ENCODE data around the gene PREB. TPM values are rescaled to one million over a fixed set of nuclear protein-coding genes. Genes with fewer than 3 reads are reported as not detected.
A peak's percentile ranks its signal among the peaks of the same experiment; 100 is the strongest.

PREB gene
- total and polyA plus RNA-seq, 2 of the 13 experiments (the other 11 are each of a cell fraction or from before 2014, with no cell fraction given), result 112 to 192 TPM

DNA sequence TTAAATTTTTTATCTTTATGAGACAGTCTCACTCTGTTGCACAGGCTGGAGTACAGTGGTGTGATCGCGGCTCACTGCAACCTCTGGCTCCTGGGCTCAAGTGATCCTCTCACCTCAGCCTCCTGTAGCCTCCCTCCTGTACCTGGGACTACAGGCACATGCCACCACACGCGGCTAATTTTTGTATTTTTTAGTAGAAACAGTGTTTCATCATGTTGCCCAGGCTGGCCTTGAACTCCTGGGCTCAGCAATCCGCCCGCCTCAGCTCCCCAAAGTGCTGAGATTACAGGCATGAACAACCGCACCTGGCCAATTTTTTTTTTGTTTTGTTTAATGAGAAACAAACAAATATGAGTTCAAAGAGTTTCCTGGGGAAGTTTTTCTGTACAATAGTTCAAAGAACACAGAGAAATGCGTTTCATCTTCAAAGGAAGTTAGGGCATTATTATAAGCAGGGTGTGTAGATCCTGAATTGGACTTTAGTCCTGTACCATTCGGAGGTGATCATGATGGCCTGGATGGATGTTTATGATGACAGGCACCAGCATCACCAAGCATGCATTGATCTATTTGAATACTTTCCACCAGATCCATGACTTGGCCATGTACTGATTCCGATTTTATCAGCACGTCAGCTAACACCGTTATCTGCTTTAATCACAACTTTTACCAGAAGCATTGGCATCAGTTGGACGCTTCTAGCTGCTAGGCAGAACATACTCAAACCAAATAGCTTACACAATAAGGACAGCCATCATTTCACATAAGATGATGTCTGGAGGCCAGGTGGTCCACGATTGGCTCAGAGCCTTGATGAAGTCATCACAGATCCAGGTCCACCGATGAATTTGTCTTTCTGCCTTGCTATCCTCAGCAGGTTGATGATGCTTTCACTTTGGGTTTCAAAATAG lies 43.3 kb upstream of the PREB start (continued):
- TF ChIP-seq ISX (CRISPR knock-in tag; conservative IDR thresholded peaks at IDR 0.05) (no peak), ZNF879 (CRISPR knock-in tag; IDR thresholded peaks at IDR 0.05) (no peak), ZNF335 (CRISPR knock-in tag; IDR thresholded peaks at IDR 0.05) (no peak), CHD2 (IDR thresholded peaks at IDR 0.05; ENCODE audit: low read depth, low read length) (no peak), KDM5A (IDR thresholded peaks at IDR 0.05; ENCODE audit: borderline replicate concordance, low read length) (no peak), ZNF251 (CRISPR knock-in tag; IDR thresholded peaks at IDR 0.05) (0 out of 2 replicates have a peak, but pooled peaks have one; percentile 60), NBN (conservative IDR thresholded peaks at IDR 0.05) (no peak), ZFYVE20 (CRISPR knock-in tag; IDR thresholded peaks at IDR 0.05; ENCODE audit: borderline replicate concordance, low read depth) (no peak), ZIK1 (CRISPR knock-in tag; IDR thresholded peaks at IDR 0.05; ENCODE audit: borderline replicate concordance, low read depth) (no peak), ZNF749 (CRISPR knock-in tag; IDR thresholded peaks at IDR 0.05; ENCODE audit: borderline replicate concordance) (0 out of 2 replicates have a peak, but pooled peaks have one; percentile 81)
- TF ChIP-seq, protein P1, sequence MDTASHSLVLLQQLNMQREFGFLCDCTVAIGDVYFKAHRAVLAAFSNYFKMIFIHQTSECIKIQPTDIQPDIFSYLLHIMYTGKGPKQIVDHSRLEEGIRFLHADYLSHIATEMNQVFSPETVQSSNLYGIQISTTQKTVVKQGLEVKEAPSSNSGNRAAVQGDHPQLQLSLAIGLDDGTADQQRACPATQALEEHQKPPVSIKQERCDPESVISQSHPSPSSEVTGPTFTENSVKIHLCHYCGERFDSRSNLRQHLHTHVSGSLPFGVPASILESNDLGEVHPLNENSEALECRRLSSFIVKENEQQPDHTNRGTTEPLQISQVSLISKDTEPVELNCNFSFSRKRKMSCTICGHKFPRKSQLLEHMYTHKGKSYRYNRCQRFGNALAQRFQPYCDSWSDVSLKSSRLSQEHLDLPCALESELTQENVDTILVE (CRISPR knock-in tag; IDR thresholded peaks at IDR 0.05), result peak; percentile 91
- TF ChIP-seq, protein P2, sequence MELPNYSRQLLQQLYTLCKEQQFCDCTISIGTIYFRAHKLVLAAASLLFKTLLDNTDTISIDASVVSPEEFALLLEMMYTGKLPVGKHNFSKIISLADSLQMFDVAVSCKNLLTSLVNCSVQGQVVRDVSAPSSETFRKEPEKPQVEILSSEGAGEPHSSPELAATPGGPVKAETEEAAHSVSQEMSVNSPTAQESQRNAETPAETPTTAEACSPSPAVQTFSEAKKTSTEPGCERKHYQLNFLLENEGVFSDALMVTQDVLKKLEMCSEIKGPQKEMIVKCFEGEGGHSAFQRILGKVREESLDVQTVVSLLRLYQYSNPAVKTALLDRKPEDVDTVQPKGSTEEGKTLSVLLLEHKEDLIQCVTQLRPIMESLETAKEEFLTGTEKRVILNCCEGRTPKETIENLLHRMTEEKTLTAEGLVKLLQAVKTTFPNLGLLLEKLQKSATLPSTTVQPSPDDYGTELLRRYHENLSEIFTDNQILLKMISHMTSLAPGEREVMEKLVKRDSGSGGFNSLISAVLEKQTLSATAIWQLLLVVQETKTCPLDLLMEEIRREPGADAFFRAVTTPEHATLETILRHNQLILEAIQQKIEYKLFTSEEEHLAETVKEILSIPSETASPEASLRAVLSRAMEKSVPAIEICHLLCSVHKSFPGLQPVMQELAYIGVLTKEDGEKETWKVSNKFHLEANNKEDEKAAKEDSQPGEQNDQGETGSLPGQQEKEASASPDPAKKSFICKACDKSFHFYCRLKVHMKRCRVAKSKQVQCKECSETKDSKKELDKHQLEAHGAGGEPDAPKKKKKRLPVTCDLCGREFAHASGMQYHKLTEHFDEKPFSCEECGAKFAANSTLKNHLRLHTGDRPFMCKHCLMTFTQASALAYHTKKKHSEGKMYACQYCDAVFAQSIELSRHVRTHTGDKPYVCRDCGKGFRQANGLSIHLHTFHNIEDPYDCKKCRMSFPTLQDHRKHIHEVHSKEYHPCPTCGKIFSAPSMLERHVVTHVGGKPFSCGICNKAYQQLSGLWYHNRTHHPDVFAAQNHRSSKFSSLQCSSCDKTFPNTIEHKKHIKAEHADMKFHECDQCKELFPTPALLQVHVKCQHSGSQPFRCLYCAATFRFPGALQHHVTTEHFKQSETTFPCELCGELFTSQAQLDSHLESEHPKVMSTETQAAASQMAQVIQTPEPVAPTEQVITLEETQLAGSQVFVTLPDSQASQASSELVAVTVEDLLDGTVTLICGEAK (IDR thresholded peaks at IDR 0.05), result no peak
- TF ChIP-seq, protein P2 (CRISPR knock-in tag; IDR thresholded peaks at IDR 0.05), result peak; percentile 87; the same call in 1 of the 2 replicates
- TF ChIP-seq, protein P3, sequence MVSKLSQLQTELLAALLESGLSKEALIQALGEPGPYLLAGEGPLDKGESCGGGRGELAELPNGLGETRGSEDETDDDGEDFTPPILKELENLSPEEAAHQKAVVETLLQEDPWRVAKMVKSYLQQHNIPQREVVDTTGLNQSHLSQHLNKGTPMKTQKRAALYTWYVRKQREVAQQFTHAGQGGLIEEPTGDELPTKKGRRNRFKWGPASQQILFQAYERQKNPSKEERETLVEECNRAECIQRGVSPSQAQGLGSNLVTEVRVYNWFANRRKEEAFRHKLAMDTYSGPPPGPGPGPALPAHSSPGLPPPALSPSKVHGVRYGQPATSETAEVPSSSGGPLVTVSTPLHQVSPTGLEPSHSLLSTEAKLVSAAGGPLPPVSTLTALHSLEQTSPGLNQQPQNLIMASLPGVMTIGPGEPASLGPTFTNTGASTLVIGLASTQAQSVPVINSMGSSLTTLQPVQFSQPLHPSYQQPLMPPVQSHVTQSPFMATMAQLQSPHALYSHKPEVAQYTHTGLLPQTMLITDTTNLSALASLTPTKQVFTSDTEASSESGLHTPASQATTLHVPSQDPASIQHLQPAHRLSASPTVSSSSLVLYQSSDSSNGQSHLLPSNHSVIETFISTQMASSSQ (IDR thresholded peaks at IDR 0.05; ENCODE audit: low read depth), result peak; percentile 89
- TF ChIP-seq, protein P3 (CRISPR knock-in tag; IDR thresholded peaks at IDR 0.05; ENCODE audit: borderline replicate concordance), result 0 out of 2 replicates have a peak, but pooled peaks have one; percentile 56

Measured in HepG2 (cell line).